Left ventricle myocardium inferior (tissue), 1 donor: Measurements from ENCODE around the gene ELK3. TPM values are rescaled to one million over a fixed set of nuclear protein-coding genes. Genes with fewer than 3 reads are reported as not detected.

Experiments
- DNase-seq: peaks from one replicate; pipeline ENCODE4 v3.0.0-alpha.2; 2020
- H3K27ac ChIP-seq: fragments of 200-600 bp; replicated peaks from 2 replicates; pipeline ENCODE4 v1.8.0; 2021
- H3K27me3 ChIP-seq: fragments of 200-600 bp; 2 replicates; pipeline ENCODE4 v1.8.0; 2021; ENCODE audit warnings: low read depth
- H3K36me3 ChIP-seq: fragments of 200-600 bp; 2 replicates; pipeline ENCODE4 v1.8.0; 2021
- H3K4me1 ChIP-seq: fragments of 200-600 bp; 2 replicates; pipeline ENCODE4 v1.8.0; 2021
- H3K4me3 ChIP-seq: fragments of 200-600 bp; 2 replicates; pipeline ENCODE4 v1.8.0; 2021; ENCODE audit warnings: mild to moderate bottlenecking, moderate library complexity
- H3K9me3 ChIP-seq: fragments of 200-600 bp; replicated peaks from 2 replicates; pipeline ENCODE4 v1.8.0; 2021
- intact Hi-C: fragments of 100-400 bp; cut with micrococcal nuclease; formaldehyde crosslinking; loops from one replicate; pipeline ENCODE4 v1.11.0; 2022
- total RNA-seq: library from RNA; stranded (reverse); fragmentation: NEBNext Ultra II Directional; extraction: Animal tissue kit (Norgen Biotek cat#: 25700); gene quantifications from one replicate; pipeline ENCODE4 v1.2.1, GENCODE V29; 2021
- TF ChIP-seq, protein P1 (sequence below): fragments of 200-600 bp; IDR thresholded peaks from 2 replicates; pipeline ENCODE4 v1.8.0; 2021; ENCODE audit warnings: antibody characterized with exemption, mild to moderate bottlenecking, borderline replicate concordance
- donor health status: DM: no; HTN: yes; CAD: no; lungs with severe emphysema.

ELK3 gene
- total RNA-seq, 1 donor from 2014 or later: 17.1 TPM

DNA sequence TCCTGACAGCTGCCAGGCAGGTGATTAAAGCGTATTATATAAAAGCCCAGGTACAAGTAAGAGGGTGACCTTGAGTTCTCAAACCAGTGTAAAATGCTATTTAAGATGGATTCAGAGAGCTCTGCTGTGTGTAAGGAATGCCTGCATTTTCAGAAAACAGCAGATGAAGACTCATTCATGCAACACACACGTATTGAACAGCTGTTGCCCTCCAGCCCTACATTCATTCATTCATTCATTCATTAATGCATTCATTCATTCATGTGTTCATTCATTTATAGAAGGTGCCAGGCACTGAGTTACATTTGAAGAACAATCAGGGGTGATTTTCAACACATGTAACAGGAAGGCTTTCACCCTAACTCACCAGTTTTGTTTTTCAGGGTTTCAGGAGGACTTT is 27.4 kb upstream of the ELK3 start:
- Histone ChIP-seq H3K9me3 (no peaks in the 10 kb centered on the region), H3K4me3 (no peak overlapping the region), H3K4me1 (peaks cover 50% of the 10 kb centered on the region), H3K27ac (peak overlapping the region; percentile 90), H3K36me3 (no peaks in the 10 kb centered on the region), H3K27me3 (no peaks in the 10 kb centered on the region)
- intact Hi-C loops: no loop called here
- DNase-seq: no peak
- TF ChIP-seq, protein P1, sequence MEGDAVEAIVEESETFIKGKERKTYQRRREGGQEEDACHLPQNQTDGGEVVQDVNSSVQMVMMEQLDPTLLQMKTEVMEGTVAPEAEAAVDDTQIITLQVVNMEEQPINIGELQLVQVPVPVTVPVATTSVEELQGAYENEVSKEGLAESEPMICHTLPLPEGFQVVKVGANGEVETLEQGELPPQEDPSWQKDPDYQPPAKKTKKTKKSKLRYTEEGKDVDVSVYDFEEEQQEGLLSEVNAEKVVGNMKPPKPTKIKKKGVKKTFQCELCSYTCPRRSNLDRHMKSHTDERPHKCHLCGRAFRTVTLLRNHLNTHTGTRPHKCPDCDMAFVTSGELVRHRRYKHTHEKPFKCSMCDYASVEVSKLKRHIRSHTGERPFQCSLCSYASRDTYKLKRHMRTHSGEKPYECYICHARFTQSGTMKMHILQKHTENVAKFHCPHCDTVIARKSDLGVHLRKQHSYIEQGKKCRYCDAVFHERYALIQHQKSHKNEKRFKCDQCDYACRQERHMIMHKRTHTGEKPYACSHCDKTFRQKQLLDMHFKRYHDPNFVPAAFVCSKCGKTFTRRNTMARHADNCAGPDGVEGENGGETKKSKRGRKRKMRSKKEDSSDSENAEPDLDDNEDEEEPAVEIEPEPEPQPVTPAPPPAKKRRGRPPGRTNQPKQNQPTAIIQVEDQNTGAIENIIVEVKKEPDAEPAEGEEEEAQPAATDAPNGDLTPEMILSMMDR: no peak

DNA sequence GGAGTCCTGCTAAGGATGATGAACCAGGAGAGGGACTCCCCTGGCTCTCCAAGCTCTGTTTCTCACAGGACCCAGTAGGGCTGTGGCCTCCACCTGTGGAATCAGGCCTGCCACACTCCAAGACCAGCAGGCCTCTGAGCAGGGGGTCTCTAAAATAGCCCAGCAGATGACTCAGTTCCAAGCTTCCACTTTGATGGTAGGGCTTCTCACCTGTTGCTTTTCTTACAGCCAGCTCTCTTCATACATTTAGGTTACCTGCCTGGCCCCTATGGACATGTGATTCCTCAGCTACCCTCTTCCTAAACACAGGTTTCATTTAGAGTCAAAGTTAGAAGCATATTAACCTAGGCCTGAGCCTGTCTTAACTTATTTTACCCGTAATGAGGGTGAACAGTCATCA is 26.7 kb upstream of the ELK3 start:
- H3K36me3 ChIP-seq: no peaks in the 10 kb centered on the region
- peaks cover 50% of the 10 kb centered on the region for H3K4me1 ChIP-seq
- no peak overlapping the region for H3K4me3 ChIP-seq
- DNase-seq: no peak
- H3K27me3 ChIP-seq: no peaks in the 10 kb centered on the region
- intact Hi-C loops: no loop called here
- H3K9me3 ChIP-seq: no peaks in the 10 kb centered on the region
- TF ChIP-seq, protein P1: no peak
- H3K27ac ChIP-seq: peak overlapping the region; percentile 90

DNA sequence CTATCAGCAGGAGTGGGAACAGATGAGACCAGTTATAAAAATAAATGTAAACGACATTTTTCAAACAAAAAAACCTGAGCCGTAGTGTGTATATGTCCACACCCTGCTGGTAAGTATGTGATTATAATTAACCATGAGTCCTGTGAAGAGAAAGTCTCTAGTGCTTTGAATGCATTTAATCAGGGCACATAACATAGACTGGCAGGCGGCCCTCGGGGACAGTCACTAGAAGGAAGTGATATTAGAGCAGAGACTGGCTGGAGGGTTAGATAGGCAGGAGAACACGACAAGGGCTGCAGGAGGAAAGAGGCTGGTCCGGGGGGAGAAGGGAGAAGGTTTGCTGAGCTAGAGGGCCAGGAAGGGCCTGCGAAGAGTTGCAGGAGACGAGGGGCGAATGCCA is 23.8 kb upstream of the ELK3 start:
- Histone ChIP-seq H3K27ac (peak overlapping the region; percentile 74), H3K36me3 (no peaks in the 10 kb centered on the region), H3K4me1 (peaks cover 35% of the 10 kb centered on the region), H3K27me3 (no peaks in the 10 kb centered on the region), H3K9me3 (no peaks in the 10 kb centered on the region), H3K4me3 (no peak overlapping the region)
- no peak for DNase-seq
- intact Hi-C loops: no loop called here
- TF ChIP-seq, protein P1: no peak

DNA sequence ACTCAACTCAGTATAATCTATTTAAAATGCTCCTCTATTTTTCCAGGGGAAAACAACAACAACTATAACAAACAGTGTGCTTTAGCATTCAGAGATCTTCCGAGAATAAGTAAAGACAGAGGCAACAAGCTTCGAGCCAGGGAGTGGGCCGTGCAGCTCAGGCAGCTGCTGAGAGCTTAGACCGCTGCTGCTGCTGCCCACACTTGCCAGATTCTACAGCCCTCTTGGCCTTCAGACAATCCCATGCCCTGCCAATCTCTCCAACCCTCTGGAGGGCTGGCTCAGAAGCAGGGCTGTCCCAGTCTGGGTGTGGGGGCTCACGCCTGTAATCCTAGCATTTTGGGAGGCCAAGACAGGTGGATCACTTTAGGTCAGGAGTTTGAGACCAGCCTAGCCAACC is 23.4 kb upstream of the ELK3 start:
- Histone ChIP-seq H3K27me3 (no peaks in the 10 kb centered on the region), H3K4me1 (peaks cover 35% of the 10 kb centered on the region), H3K4me3 (no peak overlapping the region), H3K36me3 (no peaks in the 10 kb centered on the region), H3K9me3 (no peaks in the 10 kb centered on the region), H3K27ac (peak overlapping the region; percentile 74)
- intact Hi-C loops: no loop called here
- DNase-seq: no peak
- TF ChIP-seq, protein P1: no peak

DNA sequence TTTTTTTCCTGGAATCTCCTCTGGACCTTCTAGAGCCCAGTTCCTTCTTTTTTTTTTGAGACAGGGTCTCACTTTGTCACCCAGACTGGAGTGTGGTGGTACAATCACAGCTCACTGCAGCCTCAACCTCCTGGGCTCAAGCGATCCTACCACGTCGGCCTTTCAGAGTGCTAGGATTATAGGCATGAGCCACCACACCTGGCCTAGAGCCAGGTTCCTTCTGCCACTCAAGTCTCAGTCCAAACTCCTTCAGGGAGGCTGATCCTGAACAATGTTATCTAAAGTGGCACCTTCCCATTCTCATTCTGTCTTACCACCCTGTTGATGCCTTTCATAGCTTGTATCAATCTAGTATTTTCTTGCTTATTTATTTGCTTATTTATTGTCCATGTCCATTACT is 22.3 kb upstream of the ELK3 start:
- peaks cover 11% of the 10 kb centered on the region for H3K9me3 ChIP-seq
- TF ChIP-seq, protein P1: no peak
- no peaks in the 10 kb centered on the region for H3K36me3 ChIP-seq
- intact Hi-C loops: no loop called here
- H3K4me3 ChIP-seq: no peak overlapping the region
- H3K27ac ChIP-seq: no peak overlapping the region
- no peak for DNase-seq
- H3K4me1 ChIP-seq: peaks cover 24% of the 10 kb centered on the region
- H3K27me3 ChIP-seq: no peaks in the 10 kb centered on the region

DNA sequence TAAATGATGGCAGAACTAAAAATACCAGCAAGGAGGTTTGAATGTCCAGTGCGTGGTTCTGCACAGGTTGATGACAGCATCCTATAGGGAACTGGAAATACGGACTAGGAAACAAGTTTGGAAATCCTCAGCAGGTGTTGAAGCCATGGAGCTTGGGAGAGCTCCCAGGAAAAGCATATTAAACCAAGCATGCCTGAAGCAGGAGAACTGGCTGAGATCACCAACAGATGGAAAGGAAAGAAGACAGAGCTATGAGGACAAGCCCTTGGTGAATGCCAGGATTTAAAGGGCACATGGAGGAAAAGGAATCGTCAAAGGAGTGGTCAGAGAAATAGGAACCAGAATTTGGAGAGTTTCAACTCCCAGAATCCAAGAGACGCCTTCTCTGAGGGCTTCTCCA is 21.2 kb upstream of the ELK3 start:
- H3K4me3 ChIP-seq: no peak overlapping the region
- TF ChIP-seq, protein P1: no peak
- intact Hi-C loops: no loop called here
- DNase-seq: no peak
- H3K9me3 ChIP-seq: peaks cover 15% of the 10 kb centered on the region
- peaks cover 14% of the 10 kb centered on the region for H3K4me1 ChIP-seq
- H3K36me3 ChIP-seq: no peaks in the 10 kb centered on the region
- H3K27me3 ChIP-seq: no peaks in the 10 kb centered on the region
- no peak overlapping the region for H3K27ac ChIP-seq
